Retinal pigment epithelial cell (primary cell): ENCODE measurements around the gene RBM38.
A peak's percentile ranks its signal among the peaks of the same experiment; 100 is the strongest.

Experiments
- DNase-seq: peaks from one replicate; pipeline ENCODE4 v3.0.0-alpha.2; 2010; ENCODE audit warnings: low read depth
- H3K4me3 ChIP-seq: 2 replicates; pipeline ENCODE4 v1.5.1; 2011; ENCODE audit warnings: mild to moderate bottlenecking, low read length, control low read depth, moderate library complexity
- TF ChIP-seq, protein P1 (sequence below): conservative IDR thresholded peaks from 2 replicates; pipeline ENCODE4 v1.5.1; 2011; ENCODE audit warnings: low read depth, low read length, control low read depth, inconsistent platforms

Gene RBM38

DNA sequence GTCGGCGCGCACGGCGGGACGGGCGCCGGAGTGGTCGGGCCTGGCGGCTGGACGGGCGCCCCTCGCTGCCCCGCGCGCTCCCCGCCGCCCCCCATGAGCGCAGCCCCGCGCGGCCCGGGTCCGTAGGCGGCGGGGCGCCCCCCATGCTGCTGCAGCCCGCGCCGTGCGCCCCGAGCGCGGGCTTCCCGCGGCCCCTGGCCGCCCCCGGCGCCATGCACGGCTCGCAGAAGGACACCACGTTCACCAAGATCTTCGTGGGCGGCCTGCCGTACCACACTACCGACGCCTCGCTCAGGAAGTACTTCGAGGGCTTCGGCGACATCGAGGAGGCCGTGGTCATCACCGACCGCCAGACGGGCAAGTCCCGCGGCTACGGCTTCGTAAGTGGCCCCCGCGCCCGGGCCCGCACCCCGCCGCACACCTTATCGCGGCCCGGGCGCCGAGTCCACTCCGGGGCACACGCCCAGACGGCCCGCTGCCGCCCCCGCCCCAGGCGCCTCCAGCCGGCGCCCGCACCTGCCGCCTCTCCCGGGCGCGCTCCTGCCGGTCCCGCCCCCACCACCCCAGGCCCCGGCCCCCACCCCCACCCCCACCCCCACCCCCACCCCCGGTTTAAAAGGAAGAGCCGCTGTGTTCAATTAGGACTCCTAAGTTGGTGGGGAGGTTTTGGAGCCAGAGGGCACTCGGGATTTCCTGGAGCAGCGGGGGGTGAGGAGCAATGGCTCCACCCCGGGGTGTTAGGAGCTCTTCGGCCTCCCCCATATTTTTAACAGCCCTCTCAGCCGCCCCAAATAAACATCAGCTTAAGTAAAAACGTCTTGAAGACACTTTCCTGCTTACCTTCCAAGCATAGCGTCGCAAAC is 474 bp downstream of the RBM38 start:
- no peak for DNase-seq
- TF ChIP-seq, protein P1, sequence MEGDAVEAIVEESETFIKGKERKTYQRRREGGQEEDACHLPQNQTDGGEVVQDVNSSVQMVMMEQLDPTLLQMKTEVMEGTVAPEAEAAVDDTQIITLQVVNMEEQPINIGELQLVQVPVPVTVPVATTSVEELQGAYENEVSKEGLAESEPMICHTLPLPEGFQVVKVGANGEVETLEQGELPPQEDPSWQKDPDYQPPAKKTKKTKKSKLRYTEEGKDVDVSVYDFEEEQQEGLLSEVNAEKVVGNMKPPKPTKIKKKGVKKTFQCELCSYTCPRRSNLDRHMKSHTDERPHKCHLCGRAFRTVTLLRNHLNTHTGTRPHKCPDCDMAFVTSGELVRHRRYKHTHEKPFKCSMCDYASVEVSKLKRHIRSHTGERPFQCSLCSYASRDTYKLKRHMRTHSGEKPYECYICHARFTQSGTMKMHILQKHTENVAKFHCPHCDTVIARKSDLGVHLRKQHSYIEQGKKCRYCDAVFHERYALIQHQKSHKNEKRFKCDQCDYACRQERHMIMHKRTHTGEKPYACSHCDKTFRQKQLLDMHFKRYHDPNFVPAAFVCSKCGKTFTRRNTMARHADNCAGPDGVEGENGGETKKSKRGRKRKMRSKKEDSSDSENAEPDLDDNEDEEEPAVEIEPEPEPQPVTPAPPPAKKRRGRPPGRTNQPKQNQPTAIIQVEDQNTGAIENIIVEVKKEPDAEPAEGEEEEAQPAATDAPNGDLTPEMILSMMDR: no peak
- peak overlapping the region; percentile 66 for H3K4me3 ChIP-seq

DNA sequence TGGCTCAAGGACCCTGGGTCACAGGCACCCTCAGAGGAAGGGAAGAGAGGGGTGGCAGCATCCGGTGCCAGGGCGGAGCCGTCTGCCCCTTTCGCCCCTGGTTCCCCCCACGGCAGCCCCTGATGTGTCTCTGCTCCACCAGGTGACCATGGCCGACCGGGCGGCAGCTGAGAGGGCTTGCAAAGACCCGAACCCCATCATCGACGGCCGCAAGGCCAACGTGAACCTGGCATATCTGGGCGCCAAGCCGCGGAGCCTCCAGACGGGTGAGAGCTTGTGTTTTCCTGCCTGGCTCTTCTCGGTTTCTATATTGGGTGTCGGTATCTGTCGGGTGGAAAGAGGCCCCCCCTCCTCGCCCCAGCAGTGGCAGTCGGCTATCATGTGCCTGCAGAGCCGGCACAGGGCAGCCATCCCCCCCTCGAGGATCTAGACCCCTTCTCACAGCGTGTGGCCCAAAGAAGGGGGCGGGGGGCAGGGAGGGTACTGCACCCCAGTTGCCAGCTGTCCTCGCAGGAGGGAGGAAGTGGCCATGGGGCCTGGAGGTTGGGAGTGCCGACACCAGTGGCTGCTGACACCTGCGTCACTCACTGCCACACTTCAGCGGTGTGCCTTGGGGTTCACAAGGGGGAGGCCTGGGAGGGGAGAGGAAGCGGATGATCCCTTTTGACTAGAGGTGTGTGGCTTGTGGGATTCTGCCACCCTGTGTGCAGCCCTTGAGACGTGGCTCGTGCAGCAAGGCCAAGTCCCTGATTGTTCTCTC is 1.5 kb downstream of the RBM38 start:
- peak overlapping the region; percentile 57 for H3K4me3 ChIP-seq
- TF ChIP-seq, protein P1: no peak
- no peak for DNase-seq

DNA sequence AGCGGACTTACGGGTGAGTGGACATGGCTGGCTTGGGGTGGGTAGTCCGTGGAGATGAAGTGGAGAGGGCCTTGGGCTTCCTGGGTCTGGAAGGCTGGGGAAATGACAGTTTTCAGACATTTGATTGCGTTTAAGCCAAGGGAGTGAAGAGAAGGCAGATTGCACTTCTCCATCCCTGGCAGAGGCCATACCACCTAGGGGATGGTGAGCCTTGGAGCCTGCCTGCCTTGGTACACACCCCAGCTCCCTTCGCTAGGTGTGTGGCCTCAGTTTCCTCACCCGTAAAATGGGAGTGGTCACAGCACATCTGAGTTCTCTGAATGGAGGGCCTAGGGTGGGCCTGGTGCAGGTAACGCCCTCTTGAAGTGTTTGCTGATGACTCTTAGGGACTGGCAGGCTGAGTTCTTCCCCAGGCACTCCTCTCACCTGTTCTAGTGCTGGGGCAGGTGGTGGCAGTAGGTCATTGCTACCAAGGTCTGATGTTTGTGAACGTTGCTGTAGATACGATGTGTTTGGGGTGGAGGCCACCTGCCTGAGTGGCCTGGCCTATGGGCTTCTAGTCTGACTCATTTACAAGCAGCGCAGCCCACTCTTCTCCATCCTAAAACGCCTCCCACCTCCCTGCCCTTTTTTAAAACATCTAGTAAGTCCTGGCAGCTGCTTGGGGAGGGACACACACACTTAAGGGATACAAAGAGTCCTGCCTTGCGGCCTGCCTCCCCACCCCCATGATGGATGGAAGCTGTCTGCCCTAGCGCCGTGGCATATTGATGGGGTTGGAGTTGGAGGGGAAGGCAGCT is 2.3 kb downstream of the RBM38 start:
- H3K4me3 ChIP-seq: no peak overlapping the region
- no peak for DNase-seq
- TF ChIP-seq, protein P1: no peak

DNA sequence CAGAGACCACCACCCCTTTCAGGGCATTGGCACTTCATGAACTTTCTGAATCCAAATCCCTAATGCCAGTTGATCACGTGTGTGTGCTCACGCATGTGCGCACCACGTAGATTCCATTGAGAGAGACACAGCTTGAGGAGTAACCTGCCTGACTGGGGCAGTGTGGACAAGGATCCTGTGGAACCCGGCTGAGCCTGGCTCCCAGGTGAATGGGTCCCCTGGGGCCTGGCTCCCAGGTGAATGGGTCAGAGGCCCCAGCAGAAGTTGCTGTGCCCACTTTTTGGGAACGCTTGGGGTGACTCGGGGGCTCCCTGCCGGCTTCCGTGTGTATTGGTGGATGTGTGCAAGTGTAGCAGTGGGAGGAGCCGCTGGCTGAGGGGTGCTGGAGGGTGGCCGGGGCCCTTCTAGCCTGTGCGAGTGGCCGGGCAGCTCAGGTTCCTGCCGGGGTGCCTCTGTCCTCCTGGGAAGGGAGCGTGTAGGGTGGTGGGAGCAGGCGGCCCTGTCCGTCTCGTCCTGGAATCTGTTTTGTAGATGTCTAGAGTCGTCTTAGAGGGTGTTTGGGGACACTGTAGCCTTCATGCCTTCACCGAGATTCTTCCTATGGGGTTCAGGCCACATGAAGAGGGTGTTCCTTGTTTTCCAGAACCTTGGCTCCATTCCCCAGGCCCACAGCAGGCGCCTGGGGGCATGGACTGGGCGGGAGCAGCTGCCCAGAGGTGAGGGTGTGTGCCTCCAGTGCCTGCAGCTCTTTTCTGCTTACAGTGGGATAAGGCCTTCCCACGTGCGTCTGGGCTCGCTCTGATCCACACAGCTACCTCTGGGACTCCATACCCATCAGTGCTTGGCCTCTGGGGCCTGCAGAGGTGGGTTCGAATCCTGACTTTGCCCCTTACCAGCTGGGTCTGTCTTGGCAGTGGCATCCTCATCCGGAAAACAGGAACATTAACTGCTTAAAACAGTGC is 3.2 kb downstream of the RBM38 start:
- TF ChIP-seq, protein P1: no peak
- no peak for DNase-seq
- no peak overlapping the region for H3K4me3 ChIP-seq

DNA sequence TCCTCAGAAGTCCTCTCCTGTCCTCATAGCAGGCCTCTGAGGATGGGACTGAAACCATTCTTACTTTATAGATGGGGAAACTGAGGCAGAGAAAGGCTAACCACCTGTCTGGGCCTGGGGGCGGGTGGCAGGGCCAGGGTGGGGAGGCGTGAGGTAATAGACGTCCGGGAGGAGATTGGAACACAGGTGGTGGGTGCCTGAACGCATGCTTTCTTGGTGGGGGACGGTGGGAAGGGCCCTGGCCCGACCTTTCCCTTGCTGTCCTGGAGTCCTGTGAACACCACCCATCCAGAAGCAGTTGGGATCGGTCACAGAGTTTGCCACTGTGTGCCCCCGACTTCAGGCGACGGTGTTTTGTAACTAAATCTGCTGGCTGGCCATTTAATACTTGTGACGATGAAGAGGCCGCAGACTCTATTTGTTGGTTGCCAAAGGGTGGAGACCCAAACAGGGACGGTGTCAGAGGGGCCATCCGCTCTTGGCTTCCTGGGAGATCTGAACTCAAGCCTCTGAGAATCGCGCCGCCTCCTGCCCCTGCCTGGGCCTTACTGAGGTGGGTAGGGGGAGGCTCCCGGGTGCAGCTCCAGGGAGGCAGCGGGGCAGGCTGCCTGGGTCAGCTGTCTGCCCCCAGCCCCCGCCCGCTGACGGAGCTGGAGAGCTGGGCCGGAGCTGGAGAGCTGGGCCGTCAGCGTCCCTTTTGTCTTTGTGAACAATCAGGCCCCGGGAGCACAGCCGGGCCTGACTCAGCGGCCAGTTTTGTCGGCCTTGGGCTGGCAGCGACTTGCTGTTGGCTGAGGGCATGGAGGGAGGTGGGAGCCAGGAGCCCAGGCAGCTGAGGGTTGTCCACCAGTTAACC is 4.1 kb downstream of the RBM38 start:
- no peak for DNase-seq
- H3K4me3 ChIP-seq: no peak overlapping the region
- TF ChIP-seq, protein P1: no peak
